GM12878 (cell line): ENCODE data around the gene CPHXL2. TPM values are rescaled to one million over a fixed set of nuclear protein-coding genes. Genes with fewer than 3 reads are reported as not detected.

ENCODE experiments used
- ATF7 ChIP-seq: fragments of 450-650 bp; IDR thresholded peaks from 2 replicates; pipeline ENCODE4 v1.6.1; 2016; ENCODE audit warnings: low read depth, mild to moderate bottlenecking
- FOS ChIP-seq: IDR thresholded peaks from 3 replicates; pipeline ENCODE4 v1.6.1; 2011; ENCODE audit warnings: borderline replicate concordance; ENCODE audit not compliant: insufficient read length; ENCODE audit errors: extremely low read depth
- HDAC2 ChIP-seq: fragments of 200-600 bp; sonication (generic); IDR thresholded peaks from 2 replicates; pipeline ENCODE4 v1.6.1; 2017
- HDGF ChIP-seq: fragments of 450-650 bp; IDR thresholded peaks from 2 replicates; pipeline ENCODE4 v1.6.1; 2016; ENCODE audit warnings: antibody characterized with exemption
- IKZF2 ChIP-seq, 2 experiments: fragments of 450-650 bp; IDR thresholded peaks; 2 replicates each; pipeline ENCODE4 v1.6.1; 2017; ENCODE audit warnings: mild to moderate bottlenecking in 2 of 2, moderate library complexity in 2 of 2
- NBN ChIP-seq: fragments of 450-650 bp; IDR thresholded peaks from 2 replicates; pipeline ENCODE4 v1.6.1; 2016
- NFXL1 ChIP-seq: fragments of 450-650 bp; IDR thresholded peaks from 2 replicates; pipeline ENCODE4 v1.6.1; 2017; ENCODE audit warnings: antibody characterized with exemption, mild to moderate bottlenecking, borderline replicate concordance
- NFYA ChIP-seq: IDR thresholded peaks from 2 replicates; pipeline ENCODE4 v1.6.1; 2011; ENCODE audit warnings: low read depth, mild to moderate bottlenecking, low read length, improper control_type of control experiment, borderline replicate concordance
- NR2F1 ChIP-seq: fragments of 450-650 bp; conservative IDR thresholded peaks from 2 replicates; pipeline ENCODE4 v1.6.1; 2017; ENCODE audit warnings: mild to moderate bottlenecking
- POLR2AphosphoS5 ChIP-seq: IDR thresholded peaks from 2 replicates; pipeline ENCODE4 v1.6.1; 2011; ENCODE audit warnings: mild to moderate bottlenecking, low read length, inconsistent platforms
- RB1 ChIP-seq: fragments of 450-650 bp; formaldehyde crosslinking; IDR thresholded peaks from 2 replicates; pipeline ENCODE4 v1.6.1; 2017; ENCODE audit warnings: mild to moderate bottlenecking, borderline replicate concordance
- YY1 ChIP-seq: IDR thresholded peaks from 2 replicates; pipeline ENCODE4 v1.6.1; 2011; ENCODE audit warnings: low read depth, mild to moderate bottlenecking, low read length
- polyA plus RNA-seq, 11 experiments: library from polyadenylated mRNA; depleted of rRNA in 4 of 11; unstranded in 6 of 11; stranded (reverse) in 5 of 11; fragments of >200 nt; fragmentation: Nextera tagmentation in 4 of 11; fragmentation: Illumina TruSeq in 1 of 11; extraction: Ambion mirVana in 4 of 11; extraction: Trizol in 1 of 11; gene quantifications; 1 replicate in 1 of 11; 2 replicates in 10 of 11; pipeline versions ENCODE4 v1.2.1 to v1.2.3, GENCODE V29; 2011 to 2016; ENCODE audit warnings: inconsistent platforms in 2 of 11, missing spikeins in 2 of 11, low read depth in 1 of 11
- total RNA-seq, 4 experiments: library from RNA; depleted of rRNA in 3 of 4; stranded (reverse); fragments of >200 nt in 3 of 4; fragmentation: Illumina TruSeq in 1 of 4; extraction: Trizol in 1 of 4; gene quantifications; 2 replicates each; pipeline versions ENCODE4 v1.2.1 to v1.2.3, GENCODE V29; 2013 to 2021
- TF ChIP-seq, protein P1 (sequence below): fragments of 450-650 bp; formaldehyde crosslinking; IDR thresholded peaks from 2 replicates; pipeline ENCODE4 v1.5.0; 2022; ENCODE audit warnings: mild to moderate bottlenecking, missing genetic modification characterization
- TF ChIP-seq, protein P2 (sequence below), 3 experiments: IDR thresholded peaks in 2 of 3; conservative IDR thresholded peaks in 1 of 3; 2 replicates each; pipeline ENCODE4 v1.5.1; 2011; ENCODE audit warnings: low read depth in 3 of 3, low read length in 3 of 3, mild to moderate bottlenecking in 3 of 3, control low read depth in 2 of 3, moderate library complexity in 2 of 3, inconsistent platforms in 1 of 3, mixed read lengths in 1 of 3; ENCODE audit not compliant: control insufficient read depth in 2 of 3, insufficient read depth in 1 of 3; ENCODE audit errors: extremely low read depth in 1 of 3
- TF ChIP-seq, protein P3 (sequence below): IDR thresholded peaks from 2 replicates; pipeline ENCODE4 v1.6.1; 2012; ENCODE audit warnings: improper control_type of control experiment, low read depth, low read length; ENCODE audit not compliant: insufficient replicate concordance

The CPHXL2 gene
- total and polyA plus RNA-seq, 10 of the 15 experiments (the other 5 are each of a cell fraction or from before 2014, with no cell fraction given), result not detected

DNA sequence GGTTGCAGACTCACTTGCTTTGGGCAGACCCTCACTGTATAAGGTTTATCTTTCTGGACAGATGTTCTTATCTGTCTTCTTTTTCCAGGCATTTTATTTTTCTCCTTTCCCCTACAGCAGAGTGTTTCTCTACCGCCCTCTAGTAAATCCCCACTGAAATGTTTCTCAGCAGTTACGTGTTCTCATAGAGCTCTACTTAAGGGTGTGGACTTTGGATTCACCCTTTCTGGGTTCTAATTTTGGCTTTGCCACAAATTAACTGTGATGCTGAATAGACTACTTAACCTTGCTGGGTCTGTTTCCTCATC is 55.7 kb downstream of the CPHXL2 start (continued):
- TF ChIP-seq, protein P1, sequence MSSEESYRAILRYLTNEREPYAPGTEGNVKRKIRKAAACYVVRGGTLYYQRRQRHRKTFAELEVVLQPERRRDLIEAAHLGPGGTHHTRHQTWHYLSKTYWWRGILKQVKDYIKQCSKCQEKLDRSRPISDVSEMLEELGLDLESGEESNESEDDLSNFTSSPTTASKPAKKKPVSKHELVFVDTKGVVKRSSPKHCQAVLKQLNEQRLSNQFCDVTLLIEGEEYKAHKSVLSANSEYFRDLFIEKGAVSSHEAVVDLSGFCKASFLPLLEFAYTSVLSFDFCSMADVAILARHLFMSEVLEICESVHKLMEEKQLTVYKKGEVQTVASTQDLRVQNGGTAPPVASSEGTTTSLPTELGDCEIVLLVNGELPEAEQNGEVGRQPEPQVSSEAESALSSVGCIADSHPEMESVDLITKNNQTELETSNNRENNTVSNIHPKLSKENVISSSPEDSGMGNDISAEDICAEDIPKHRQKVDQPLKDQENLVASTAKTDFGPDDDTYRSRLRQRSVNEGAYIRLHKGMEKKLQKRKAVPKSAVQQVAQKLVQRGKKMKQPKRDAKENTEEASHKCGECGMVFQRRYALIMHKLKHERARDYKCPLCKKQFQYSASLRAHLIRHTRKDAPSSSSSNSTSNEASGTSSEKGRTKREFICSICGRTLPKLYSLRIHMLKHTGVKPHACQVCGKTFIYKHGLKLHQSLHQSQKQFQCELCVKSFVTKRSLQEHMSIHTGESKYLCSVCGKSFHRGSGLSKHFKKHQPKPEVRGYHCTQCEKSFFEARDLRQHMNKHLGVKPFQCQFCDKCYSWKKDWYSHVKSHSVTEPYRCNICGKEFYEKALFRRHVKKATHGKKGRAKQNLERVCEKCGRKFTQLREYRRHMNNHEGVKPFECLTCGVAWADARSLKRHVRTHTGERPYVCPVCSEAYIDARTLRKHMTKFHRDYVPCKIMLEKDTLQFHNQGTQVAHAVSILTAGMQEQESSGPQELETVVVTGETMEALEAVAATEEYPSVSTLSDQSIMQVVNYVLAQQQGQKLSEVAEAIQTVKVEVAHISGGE (CRISPR knock-in tag), result no peak
- no peak for TF ChIP-seq NR2F1
- 0 out of 2 replicates have a peak, but pooled peaks have one; percentile 39 for TF ChIP-seq YY1
- TF ChIP-seq, protein P2, sequence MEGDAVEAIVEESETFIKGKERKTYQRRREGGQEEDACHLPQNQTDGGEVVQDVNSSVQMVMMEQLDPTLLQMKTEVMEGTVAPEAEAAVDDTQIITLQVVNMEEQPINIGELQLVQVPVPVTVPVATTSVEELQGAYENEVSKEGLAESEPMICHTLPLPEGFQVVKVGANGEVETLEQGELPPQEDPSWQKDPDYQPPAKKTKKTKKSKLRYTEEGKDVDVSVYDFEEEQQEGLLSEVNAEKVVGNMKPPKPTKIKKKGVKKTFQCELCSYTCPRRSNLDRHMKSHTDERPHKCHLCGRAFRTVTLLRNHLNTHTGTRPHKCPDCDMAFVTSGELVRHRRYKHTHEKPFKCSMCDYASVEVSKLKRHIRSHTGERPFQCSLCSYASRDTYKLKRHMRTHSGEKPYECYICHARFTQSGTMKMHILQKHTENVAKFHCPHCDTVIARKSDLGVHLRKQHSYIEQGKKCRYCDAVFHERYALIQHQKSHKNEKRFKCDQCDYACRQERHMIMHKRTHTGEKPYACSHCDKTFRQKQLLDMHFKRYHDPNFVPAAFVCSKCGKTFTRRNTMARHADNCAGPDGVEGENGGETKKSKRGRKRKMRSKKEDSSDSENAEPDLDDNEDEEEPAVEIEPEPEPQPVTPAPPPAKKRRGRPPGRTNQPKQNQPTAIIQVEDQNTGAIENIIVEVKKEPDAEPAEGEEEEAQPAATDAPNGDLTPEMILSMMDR (IDR thresholded peaks at IDR 0.05 in 2 of 3, conservative IDR thresholded peaks at IDR 0.05 in 1 of 3; ENCODE audit: control insufficient read depth in 2 of 3, extremely low read depth in 1 of 3, insufficient read depth in 1 of 3, low read depth in 3 of 3, low read length in 3 of 3), result peak; percentile 61 to 68 (median 62)
- TF ChIP-seq POLR2AphosphoS5, result no peak
- TF ChIP-seq IKZF2 (IDR thresholded peaks at IDR 0.05), result no peak; a peak in 2 of 4 replicates
- TF ChIP-seq HDAC2, result no peak
- no peak for TF ChIP-seq NFXL1
- TF ChIP-seq, protein P3, sequence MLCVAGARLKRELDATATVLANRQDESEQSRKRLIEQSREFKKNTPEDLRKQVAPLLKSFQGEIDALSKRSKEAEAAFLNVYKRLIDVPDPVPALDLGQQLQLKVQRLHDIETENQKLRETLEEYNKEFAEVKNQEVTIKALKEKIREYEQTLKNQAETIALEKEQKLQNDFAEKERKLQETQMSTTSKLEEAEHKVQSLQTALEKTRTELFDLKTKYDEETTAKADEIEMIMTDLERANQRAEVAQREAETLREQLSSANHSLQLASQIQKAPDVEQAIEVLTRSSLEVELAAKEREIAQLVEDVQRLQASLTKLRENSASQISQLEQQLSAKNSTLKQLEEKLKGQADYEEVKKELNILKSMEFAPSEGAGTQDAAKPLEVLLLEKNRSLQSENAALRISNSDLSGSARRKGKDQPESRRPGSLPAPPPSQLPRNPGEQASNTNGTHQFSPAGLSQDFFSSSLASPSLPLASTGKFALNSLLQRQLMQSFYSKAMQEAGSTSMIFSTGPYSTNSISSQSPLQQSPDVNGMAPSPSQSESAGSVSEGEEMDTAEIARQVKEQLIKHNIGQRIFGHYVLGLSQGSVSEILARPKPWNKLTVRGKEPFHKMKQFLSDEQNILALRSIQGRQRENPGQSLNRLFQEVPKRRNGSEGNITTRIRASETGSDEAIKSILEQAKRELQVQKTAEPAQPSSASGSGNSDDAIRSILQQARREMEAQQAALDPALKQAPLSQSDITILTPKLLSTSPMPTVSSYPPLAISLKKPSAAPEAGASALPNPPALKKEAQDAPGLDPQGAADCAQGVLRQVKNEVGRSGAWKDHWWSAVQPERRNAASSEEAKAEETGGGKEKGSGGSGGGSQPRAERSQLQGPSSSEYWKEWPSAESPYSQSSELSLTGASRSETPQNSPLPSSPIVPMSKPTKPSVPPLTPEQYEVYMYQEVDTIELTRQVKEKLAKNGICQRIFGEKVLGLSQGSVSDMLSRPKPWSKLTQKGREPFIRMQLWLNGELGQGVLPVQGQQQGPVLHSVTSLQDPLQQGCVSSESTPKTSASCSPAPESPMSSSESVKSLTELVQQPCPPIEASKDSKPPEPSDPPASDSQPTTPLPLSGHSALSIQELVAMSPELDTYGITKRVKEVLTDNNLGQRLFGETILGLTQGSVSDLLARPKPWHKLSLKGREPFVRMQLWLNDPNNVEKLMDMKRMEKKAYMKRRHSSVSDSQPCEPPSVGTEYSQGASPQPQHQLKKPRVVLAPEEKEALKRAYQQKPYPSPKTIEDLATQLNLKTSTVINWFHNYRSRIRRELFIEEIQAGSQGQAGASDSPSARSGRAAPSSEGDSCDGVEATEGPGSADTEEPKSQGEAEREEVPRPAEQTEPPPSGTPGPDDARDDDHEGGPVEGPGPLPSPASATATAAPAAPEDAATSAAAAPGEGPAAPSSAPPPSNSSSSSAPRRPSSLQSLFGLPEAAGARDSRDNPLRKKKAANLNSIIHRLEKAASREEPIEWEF, result no peak
- TF ChIP-seq FOS, result no peak
- no peak for TF ChIP-seq NFYA
- peak; percentile 63; the same call in 1 of the 2 replicates for TF ChIP-seq ATF7
- peak; percentile 44; the same call in 1 of the 2 replicates for TF ChIP-seq NBN
- TF ChIP-seq RB1, result no peak
- no peak for TF ChIP-seq HDGF
